ENCODE measurements around the gene BANP. TPM values are rescaled to one million over a fixed set of nuclear protein-coding genes. Genes with fewer than 3 reads are reported as not detected.
"Not testable (repeated sequence)": the region's sequence is repeated elsewhere in the genome, so short reads cannot be mapped to it uniquely, and the experiment has no call there.

The BANP gene
- total RNA-seq, 4 donors from 2014 or later: 18.9 to 33.6 (median 28.2) TPM

DNA sequence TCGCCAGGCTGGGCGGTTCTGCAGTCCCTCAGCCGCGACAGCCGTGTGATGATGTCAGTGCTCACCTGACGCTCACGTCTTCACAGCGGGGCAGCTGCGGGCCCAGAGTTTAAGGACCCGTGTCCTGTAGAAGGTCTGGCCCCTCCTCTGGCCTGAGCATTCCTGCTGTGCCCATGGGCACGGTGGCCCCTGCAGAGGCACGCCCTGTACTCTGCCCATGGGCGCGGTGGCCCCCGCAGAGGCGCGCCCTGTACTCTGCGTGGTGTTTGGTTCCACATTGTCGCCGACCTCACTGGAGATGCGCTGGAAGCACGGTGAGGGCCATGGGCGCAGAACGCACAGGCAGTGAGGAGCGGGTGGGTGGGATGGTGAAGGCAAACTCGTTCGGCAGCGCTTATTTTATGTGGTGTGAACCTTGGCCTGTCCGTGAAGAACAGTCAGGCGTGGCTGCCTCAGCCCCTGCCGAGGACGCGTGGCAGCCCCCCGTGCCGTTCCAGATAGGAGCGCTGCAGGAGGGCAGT, 122.0 kb downstream of the BANP start:
- Histone ChIP-seq H3K27ac (replicated peaks in 1 of 4) (no peak overlapping the region), H3K9me3 (no peaks in the 10 kb centered on the region), H3K27me3 (no peaks in the 10 kb centered on the region), H3K36me3 (peaks cover 26 to 91% (median 78%) of the 10 kb centered on the region in 4 donors), H3K4me3 (no peak overlapping the region), H3K4me1 (no peaks in the 10 kb centered on the region)
- WGBS: 93% methylated on average over 21 of the region's 36 CpGs
- no peak for DNase-seq (ENCODE audit: extremely low spot score)
- intact Hi-C loops (cut with DNase I): no loop called here
- TF ChIP-seq, protein P1, sequence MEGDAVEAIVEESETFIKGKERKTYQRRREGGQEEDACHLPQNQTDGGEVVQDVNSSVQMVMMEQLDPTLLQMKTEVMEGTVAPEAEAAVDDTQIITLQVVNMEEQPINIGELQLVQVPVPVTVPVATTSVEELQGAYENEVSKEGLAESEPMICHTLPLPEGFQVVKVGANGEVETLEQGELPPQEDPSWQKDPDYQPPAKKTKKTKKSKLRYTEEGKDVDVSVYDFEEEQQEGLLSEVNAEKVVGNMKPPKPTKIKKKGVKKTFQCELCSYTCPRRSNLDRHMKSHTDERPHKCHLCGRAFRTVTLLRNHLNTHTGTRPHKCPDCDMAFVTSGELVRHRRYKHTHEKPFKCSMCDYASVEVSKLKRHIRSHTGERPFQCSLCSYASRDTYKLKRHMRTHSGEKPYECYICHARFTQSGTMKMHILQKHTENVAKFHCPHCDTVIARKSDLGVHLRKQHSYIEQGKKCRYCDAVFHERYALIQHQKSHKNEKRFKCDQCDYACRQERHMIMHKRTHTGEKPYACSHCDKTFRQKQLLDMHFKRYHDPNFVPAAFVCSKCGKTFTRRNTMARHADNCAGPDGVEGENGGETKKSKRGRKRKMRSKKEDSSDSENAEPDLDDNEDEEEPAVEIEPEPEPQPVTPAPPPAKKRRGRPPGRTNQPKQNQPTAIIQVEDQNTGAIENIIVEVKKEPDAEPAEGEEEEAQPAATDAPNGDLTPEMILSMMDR (IDR thresholded peaks at IDR 0.05): no peak
- no peak for TF ChIP-seq POLR2AphosphoS5 (IDR thresholded peaks at IDR 0.05)
- no peak for TF ChIP-seq POLR2A (IDR thresholded peaks at IDR 0.05; ENCODE audit: low read depth)
- TF ChIP-seq EP300 (IDR thresholded peaks at IDR 0.05): no peak

- no peak overlapping the region for H3K4me3 ChIP-seq
- peaks cover 26 to 90% (median 81%) of the 10 kb centered on the region in 4 donors for H3K36me3 ChIP-seq
- no peak for TF ChIP-seq EP300 (IDR thresholded peaks at IDR 0.05)
- TF ChIP-seq POLR2AphosphoS5 (IDR thresholded peaks at IDR 0.05): no peak
- TF ChIP-seq POLR2A (IDR thresholded peaks at IDR 0.05; ENCODE audit: low read depth): no peak
- TF ChIP-seq, protein P1 (IDR thresholded peaks at IDR 0.05): no peak
- WGBS: 100% methylated on average over 2 of the region's 6 CpGs
- no peak overlapping the region for H3K27ac ChIP-seq (replicated peaks in 1 of 4)
- no peaks in the 10 kb centered on the region for H3K27me3 ChIP-seq
- no peak for DNase-seq (ENCODE audit: extremely low spot score)
- intact Hi-C loops (cut with DNase I): no loop called here
- no peaks in the 10 kb centered on the region for H3K4me1 ChIP-seq
- no peaks in the 10 kb centered on the region for H3K9me3 ChIP-seq
Observed at GRCh38 chr16:88074041-88074440, 122.8 kb downstream of the BANP start.

- Histone ChIP-seq H3K9me3 (no peaks in the 10 kb centered on the region), H3K4me1 (no peaks in the 10 kb centered on the region), H3K36me3 (peaks cover 20 to 68% (median 60%) of the 10 kb centered on the region in 4 donors), H3K27me3 (no peaks in the 10 kb centered on the region), H3K27ac (replicated peaks in 1 of 4) (no peak overlapping the region), H3K4me3 (no peak overlapping the region)
- 96% methylated on average over 45 of the region's 57 CpGs for WGBS
- no peak for TF ChIP-seq EP300 (IDR thresholded peaks at IDR 0.05)
- TF ChIP-seq POLR2A (IDR thresholded peaks at IDR 0.05; ENCODE audit: low read depth): no peak
- TF ChIP-seq, protein P1 (IDR thresholded peaks at IDR 0.05): no peak
- no peak for TF ChIP-seq POLR2AphosphoS5 (IDR thresholded peaks at IDR 0.05)
- DNase-seq (ENCODE audit: extremely low spot score): no peak
- intact Hi-C loops (cut with DNase I): no loop called here
Observed at GRCh38 chr16:88076211-88076931, 125.1 kb downstream of the BANP start.

- peaks cover 17 to 63% (median 54%) of the 10 kb centered on the region in 4 donors for H3K36me3 ChIP-seq
- DNase-seq (ENCODE audit: extremely low spot score); H3K9me3 ChIP-seq; intact Hi-C loops (cut with DNase I); H3K27me3 ChIP-seq; H3K4me3 ChIP-seq; H3K27ac ChIP-seq (replicated peaks in 1 of 4); H3K4me1 ChIP-seq: not testable (repeated sequence)
- 94% methylated on average over 5 of the region's 5 CpGs for WGBS
Observed at GRCh38 chr16:88076932-88077320, 125.7 kb downstream of the BANP start.

DNA sequence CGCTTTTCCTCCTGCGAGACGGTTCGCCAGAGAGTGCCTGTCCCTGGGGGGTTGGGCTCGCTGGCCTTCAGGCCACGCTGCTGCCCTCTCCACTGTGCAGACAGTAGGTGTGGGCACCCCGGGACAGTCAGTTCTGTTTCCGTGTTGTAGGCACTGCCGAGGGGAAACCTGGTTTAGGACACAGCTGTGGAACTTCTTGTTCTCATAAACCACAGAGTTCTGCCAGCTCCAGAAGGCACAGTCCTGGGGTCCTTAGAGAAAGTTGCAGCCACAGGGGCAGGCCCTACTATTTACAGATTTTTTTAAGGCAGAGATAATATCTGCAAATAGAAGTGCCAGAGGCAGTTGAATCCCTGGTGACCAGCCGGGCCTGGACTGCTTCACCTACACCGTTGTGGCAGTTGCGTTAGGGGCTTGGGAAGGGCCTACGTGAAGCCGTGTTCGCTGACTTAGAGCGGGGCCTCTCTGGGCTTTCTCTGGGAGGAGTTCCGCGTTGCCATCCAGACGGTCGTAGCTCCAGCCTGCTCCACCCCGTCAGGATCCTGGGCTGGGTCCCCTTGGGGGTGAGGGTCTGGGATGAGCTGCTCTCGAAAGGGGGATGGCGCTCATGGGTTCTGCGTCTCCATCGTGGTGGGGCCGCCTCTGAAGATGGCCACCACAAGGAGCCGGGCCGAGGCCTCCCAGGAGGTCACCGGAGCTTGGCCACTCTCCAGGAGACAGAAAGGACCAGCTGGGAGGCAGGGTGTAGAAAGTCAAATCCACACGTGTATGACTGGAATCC, 126.3 kb downstream of the BANP start:
- H3K4me3 ChIP-seq: no peak overlapping the region
- peaks cover 13 to 60% (median 50%) of the 10 kb centered on the region in 4 donors for H3K36me3 ChIP-seq
- no peak for DNase-seq (ENCODE audit: extremely low spot score)
- no peak for TF ChIP-seq POLR2AphosphoS5 (IDR thresholded peaks at IDR 0.05)
- TF ChIP-seq, protein P1 (IDR thresholded peaks at IDR 0.05): no peak
- TF ChIP-seq EP300 (IDR thresholded peaks at IDR 0.05): no peak
- TF ChIP-seq POLR2A (IDR thresholded peaks at IDR 0.05; ENCODE audit: low read depth): no peak
- no peaks in the 10 kb centered on the region for H3K9me3 ChIP-seq
- WGBS: 83% methylated on average over 26 of the region's 30 CpGs
- no peak overlapping the region for H3K27ac ChIP-seq (replicated peaks in 1 of 4)
- intact Hi-C loops (cut with DNase I): no loop called here
- no peaks in the 10 kb centered on the region for H3K4me1 ChIP-seq
- H3K27me3 ChIP-seq: no peaks in the 10 kb centered on the region

Measured in esophagus muscularis mucosa (tissue), 4 donors.